Activated T-helper 2 cell treated with anti-CD3 and anti-CD28 coated beads, Interferon-gamma antibody, Interleukin-2, Interleukin-4, amounts not matched to agents 10 μg/mL and 5 μg/mL and 100 μg/mL, durations not matched to agents 14 hours and 24 hours and 36 hours (primary cell): ENCODE measurements around the gene MED12. TPM values are rescaled to one million over a fixed set of nuclear protein-coding genes. Genes with fewer than 3 reads are reported as not detected.

Source experiments
- DNase-seq: peaks from one replicate; pipeline ENCODE4 v3.0.0; 2021; ENCODE audit warnings: low spot score
- H3K27ac Mint-ChIP-seq: one replicate; pipeline ENCODE4 v1.8.0; 2021; ENCODE audit warnings: mixed read lengths
- H3K27me3 Mint-ChIP-seq: one replicate; pipeline ENCODE4 v1.8.0; 2021; ENCODE audit warnings: low read depth, mixed read lengths
- H3K36me3 Mint-ChIP-seq: one replicate; pipeline ENCODE4 v1.8.0; 2021; ENCODE audit warnings: low read depth, mixed read lengths
- H3K4me1 Mint-ChIP-seq: one replicate; pipeline ENCODE4 v1.8.0; 2021; ENCODE audit warnings: low read depth, mixed read lengths
- H3K4me3 Mint-ChIP-seq: one replicate; pipeline ENCODE4 v1.8.0; 2021; ENCODE audit warnings: low read depth, mild to moderate bottlenecking, moderate library complexity, mixed read lengths
- H3K9me3 Mint-ChIP-seq: one replicate; pipeline ENCODE4 v1.8.0; 2021; ENCODE audit warnings: mixed read lengths
- intact Hi-C: fragments of 100-400 bp; cut with micrococcal nuclease; formaldehyde crosslinking; loops from one replicate; pipeline ENCODE4 v1.15.1; 2023
- total RNA-seq: library from RNA; stranded (reverse); gene quantifications from 2 replicates; pipeline ENCODE4 v1.2.3, GENCODE V29; 2022

MED12 gene
- total RNA-seq, 1 donor from 2014 or later, result 71.1 TPM

- Mint-ChIP-seq H3K9me3 (no peaks in the 10 kb centered on the region), H3K4me1 (peaks cover 35% of the 10 kb centered on the region), H3K36me3 (peaks cover 45% of the 10 kb centered on the region), H3K27ac (peak overlapping the region; percentile 95), H3K27me3 (no peaks in the 10 kb centered on the region), H3K4me3 (peak overlapping the region; percentile 100)
- no peak for DNase-seq
- intact Hi-C loops, result loop anchor here (1.0 to 10.0 kb wide), 5 partner anchors 9 to 253 kb away; partner anchors contain the start of genes NONO, SNX12 and TAF1
These were observed 6.4 kb upstream of the MED12 start for GRCh38 chrX:71111921-71112431.

- intact Hi-C loops, result loop anchor here (10.0 kb wide), 1 partner anchor 247 kb away; the partner anchor contains the start of gene TAF1
- H3K27me3 Mint-ChIP-seq, result no peaks in the 10 kb centered on the region
- H3K4me1 Mint-ChIP-seq, result peaks cover 18% of the 10 kb centered on the region
- H3K4me3 Mint-ChIP-seq, result peak overlapping the region; percentile 13
- DNase-seq, result no peak
- peaks cover 18% of the 10 kb centered on the region for H3K36me3 Mint-ChIP-seq
- no peak overlapping the region for H3K27ac Mint-ChIP-seq
- no peaks in the 10 kb centered on the region for H3K9me3 Mint-ChIP-seq
These were observed 1.0 kb upstream of the MED12 start for GRCh38 chrX:71117358-71117757.

GRCh38 chrX:71118985-71119535 lies 664 bp downstream of the MED12 start:
- Mint-ChIP-seq H3K4me3 (peak overlapping the region; percentile 80), H3K4me1 (peaks cover 13% of the 10 kb centered on the region), H3K36me3 (peaks cover 32% of the 10 kb centered on the region), H3K27ac (peak overlapping the region; percentile 83), H3K27me3 (no peaks in the 10 kb centered on the region), H3K9me3 (no peaks in the 10 kb centered on the region)
- DNase-seq, result no peak
- intact Hi-C loops, result loop anchor here (2.0 to 10.0 kb wide), 2 partner anchors 16 to 246 kb away; partner anchors contain the start of gene TAF1

- H3K9me3 Mint-ChIP-seq, result no peaks in the 10 kb centered on the region
- peak overlapping the region; percentile 82 for H3K27ac Mint-ChIP-seq
- H3K4me1 Mint-ChIP-seq, result peaks cover 11% of the 10 kb centered on the region
- intact Hi-C loops, result no loop called here
- no peaks in the 10 kb centered on the region for H3K27me3 Mint-ChIP-seq
- DNase-seq, result no peak
- no peak overlapping the region for H3K4me3 Mint-ChIP-seq
- H3K36me3 Mint-ChIP-seq, result peaks cover 81% of the 10 kb centered on the region
These were observed 9.9 kb downstream of the MED12 start for GRCh38 chrX:71128166-71128833.

GRCh38 chrX:71128915-71129765 lies 10.7 kb downstream of the MED12 start:
- Mint-ChIP-seq H3K4me3 (peak overlapping the region; percentile 58), H3K9me3 (no peaks in the 10 kb centered on the region), H3K27ac (peak overlapping the region; percentile 82), H3K4me1 (peaks cover 11% of the 10 kb centered on the region), H3K36me3 (peaks cover 76% of the 10 kb centered on the region), H3K27me3 (no peaks in the 10 kb centered on the region)
- intact Hi-C loops, result loop anchor here (1.0 kb wide), 1 partner anchor 31 kb away; no protein-coding TSS in a partner anchor
- peak; percentile 55 for DNase-seq

GRCh38 chrX:71131510-71131909 lies 13.1 kb downstream of the MED12 start:
- no peak overlapping the region for H3K4me3 Mint-ChIP-seq
- H3K9me3 Mint-ChIP-seq, result no peaks in the 10 kb centered on the region
- peaks cover 79% of the 10 kb centered on the region for H3K36me3 Mint-ChIP-seq
- intact Hi-C loops, result no loop called here
- H3K4me1 Mint-ChIP-seq, result peaks cover 11% of the 10 kb centered on the region
- H3K27ac Mint-ChIP-seq, result no peak overlapping the region
- no peaks in the 10 kb centered on the region for H3K27me3 Mint-ChIP-seq
- no peak for DNase-seq

- intact Hi-C loops, result no loop called here
- Mint-ChIP-seq H3K4me1 (peaks cover 4% of the 10 kb centered on the region), H3K9me3 (no peaks in the 10 kb centered on the region), H3K36me3 (peaks cover 50% of the 10 kb centered on the region), H3K27ac (no peak overlapping the region), H3K4me3 (no peak overlapping the region), H3K27me3 (no peaks in the 10 kb centered on the region)
- DNase-seq, result no peak
These were observed 22.0 kb downstream of the MED12 start for GRCh38 chrX:71140440-71140839.

- intact Hi-C loops, result no loop called here
- no peak overlapping the region for H3K4me3 Mint-ChIP-seq
- no peaks in the 10 kb centered on the region for H3K27me3 Mint-ChIP-seq
- peaks cover 9% of the 10 kb centered on the region for H3K4me1 Mint-ChIP-seq
- peaks cover 22% of the 10 kb centered on the region for H3K36me3 Mint-ChIP-seq
- H3K9me3 Mint-ChIP-seq, result no peaks in the 10 kb centered on the region
- no peak for DNase-seq
- H3K27ac Mint-ChIP-seq, result no peak overlapping the region
These were observed 25.1 kb downstream of the MED12 start for GRCh38 chrX:71143508-71143907.

GRCh38 chrX:71144651-71145050 lies 26.3 kb downstream of the MED12 start, which contains the start of gene NLGN3:
TSS of gene NLGN3 (plus strand) at chrX:71144841. CDS start at chrX:71147750, 2,909 bp downstream.
- no peak for DNase-seq
- Mint-ChIP-seq H3K27ac (no peak within 1 kb of the TSS), H3K4me1 (peaks cover 5% of the 10 kb centered on the region), H3K9me3 (no peaks in the 10 kb centered on the region), H3K4me3 (no peak within 1 kb of the TSS), H3K27me3 (no peaks in the 10 kb centered on the region), H3K36me3 (peaks cover 13% of the 10 kb centered on the region)
- intact Hi-C loops, result no loop called here

GRCh38 chrX:71147496-71148277 lies 29.3 kb downstream of the MED12 start:
- Mint-ChIP-seq H3K36me3 (no peaks in the 10 kb centered on the region), H3K4me3 (no peak overlapping the region), H3K9me3 (no peaks in the 10 kb centered on the region), H3K27ac (no peak overlapping the region), H3K4me1 (peaks cover 5% of the 10 kb centered on the region), H3K27me3 (no peaks in the 10 kb centered on the region)
- DNase-seq, result no peak
- intact Hi-C loops, result no loop called here

GRCh38 chrX:71148278-71148663 lies 29.9 kb downstream of the MED12 start:
- Mint-ChIP-seq H3K9me3 (no peaks in the 10 kb centered on the region), H3K27me3 (no peaks in the 10 kb centered on the region), H3K36me3 (no peaks in the 10 kb centered on the region), H3K4me1 (peaks cover 5% of the 10 kb centered on the region), H3K27ac (no peak overlapping the region), H3K4me3 (no peak overlapping the region)
- no peak for DNase-seq
- intact Hi-C loops, result no loop called here

- intact Hi-C loops, result no loop called here
- no peak for DNase-seq
- Mint-ChIP-seq H3K9me3 (no peaks in the 10 kb centered on the region), H3K27ac (no peak overlapping the region), H3K4me1 (peaks cover 2% of the 10 kb centered on the region), H3K36me3 (peaks cover 4% of the 10 kb centered on the region), H3K4me3 (no peak overlapping the region), H3K27me3 (no peaks in the 10 kb centered on the region)
These were observed 33.0 kb downstream of the MED12 start for GRCh38 chrX:71151366-71151765.
